Cardiac muscle cell (in vitro differentiated cells and primary cell): ENCODE data around the gene G2E3. TPM values are rescaled to one million over a fixed set of nuclear protein-coding genes. Genes with fewer than 3 reads are reported as not detected.
A peak's percentile ranks its signal among the peaks of the same experiment; 100 is the strongest.
"Not testable (repeated sequence)": the region's sequence is repeated elsewhere in the genome, so short reads cannot be mapped to it uniquely, and the experiment has no call there.

Experiments
- DNase-seq, 2 donors: peaks; one replicate each; pipeline versions ENCODE4 v3.0.0 to v3.0.0-alpha.2; 2010 to 2017; ENCODE audit warnings: low read depth in 1 of 2, low spot score in 1 of 2
- H3K27ac ChIP-seq: fragments of 200-600 bp; sonication (generic); 2 replicates; pipeline ENCODE4 v1.5.1; 2016
- H3K27me3 ChIP-seq: fragments of 200-600 bp; sonication (generic); 2 replicates; pipeline ENCODE4 v1.6.0; 2016; ENCODE audit warnings: control low read depth
- H3K36me3 ChIP-seq: fragments of 200-600 bp; sonication (generic); 2 replicates; pipeline ENCODE4 v1.5.1; 2016; ENCODE audit warnings: control low read depth
- H3K4me1 ChIP-seq: fragments of 200-600 bp; sonication (generic); 2 replicates; pipeline ENCODE4 v1.8.1; 2017; ENCODE audit warnings: low read depth, mild to moderate bottlenecking, mixed run types
- H3K4me3 ChIP-seq: fragments of 200-600 bp; sonication (generic); 2 replicates; pipeline ENCODE4 v1.5.1; 2016; ENCODE audit warnings: mild to moderate bottlenecking
- H3K9me3 ChIP-seq: fragments of 200-600 bp; sonication (generic); 2 replicates; pipeline ENCODE4 v1.5.1; 2017; ENCODE audit warnings: low read depth, mild to moderate bottlenecking, control low read depth
- CTCF ChIP-seq: IDR thresholded peaks from 2 replicates; pipeline ENCODE4 v1.5.1; 2012; ENCODE audit warnings: low read depth, mild to moderate bottlenecking, low read length
- polyA plus RNA-seq: library from polyadenylated mRNA; unstranded; fragments of >200 nt; fragmentation: Nextera tagmentation; extraction: Ambion mirVana; gene quantifications from 2 replicates; pipeline ENCODE4 v1.2.1, GENCODE V29; 2016
- total RNA-seq: library from RNA; depleted of rRNA; stranded (reverse); fragments of >200 nt; gene quantifications from 2 replicates; pipeline ENCODE4 v1.2.3, GENCODE V29; 2016

Gene G2E3
- total and polyA plus RNA-seq, 2 experiments from 2014 or later, result 10.4 to 17.9 TPM

DNA sequence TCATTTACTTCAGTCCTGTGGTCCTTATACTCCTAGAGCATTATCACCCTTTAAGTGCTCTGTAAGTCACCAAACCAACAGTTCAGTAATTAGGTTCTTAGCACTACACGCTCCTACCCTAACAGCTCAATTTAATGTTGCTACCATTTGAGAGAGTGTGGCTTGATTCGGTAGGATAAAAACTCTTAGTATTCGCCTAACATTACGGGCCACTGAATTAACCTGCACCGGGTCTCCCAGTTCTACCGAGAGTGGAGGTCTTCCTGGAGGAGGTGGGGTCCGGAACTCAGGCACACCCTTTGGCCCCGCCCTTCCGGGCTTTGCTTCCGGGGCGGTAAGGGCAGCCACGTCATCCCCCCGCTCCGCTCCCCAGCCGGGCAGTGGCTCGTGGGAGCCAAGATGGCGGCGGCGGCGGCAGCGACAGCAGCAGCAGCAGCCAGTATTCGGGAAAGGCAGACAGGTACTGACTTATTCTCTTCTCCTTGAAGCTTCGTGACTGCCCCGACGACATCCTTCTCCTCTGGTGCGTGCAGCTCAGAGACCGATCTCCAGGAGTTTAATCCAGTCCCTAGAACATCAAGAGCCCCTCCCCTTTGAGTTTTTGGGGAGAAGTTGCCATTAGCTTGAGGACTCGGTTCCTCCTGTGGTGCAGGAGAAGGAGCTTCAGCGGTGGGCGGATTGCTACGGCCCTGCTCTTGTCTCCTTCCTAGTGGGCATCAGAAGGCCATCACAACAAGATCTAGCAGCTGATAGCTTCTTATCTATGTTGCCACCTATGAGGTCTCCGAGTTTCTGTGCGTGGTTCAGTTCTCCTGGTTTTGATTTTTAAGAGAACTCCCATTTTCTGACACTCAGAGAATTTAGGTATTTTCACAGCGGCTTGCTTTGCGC, 63.2 kb downstream of the G2E3 start, which contains the start of gene SCFD1:
Gene SCFD1 (plus strand): TSS at position 380 of the 891 bp plus-strand sequence. CDS start 20 bp downstream, at position 400.
- Histone ChIP-seq H3K36me3 (peaks cover 1% of the 10 kb centered on the region), H3K9me3 (no peaks in the 10 kb centered on the region), H3K4me3 (peak within 1 kb of the TSS; percentile 72), H3K27me3 (no peaks in the 10 kb centered on the region), H3K4me1 (peaks cover 7% of the 10 kb centered on the region), H3K27ac (peak within 1 kb of the TSS; percentile 92)
- DNase-seq, result peak; percentile 94 to 95
- no peak for TF ChIP-seq CTCF

DNA sequence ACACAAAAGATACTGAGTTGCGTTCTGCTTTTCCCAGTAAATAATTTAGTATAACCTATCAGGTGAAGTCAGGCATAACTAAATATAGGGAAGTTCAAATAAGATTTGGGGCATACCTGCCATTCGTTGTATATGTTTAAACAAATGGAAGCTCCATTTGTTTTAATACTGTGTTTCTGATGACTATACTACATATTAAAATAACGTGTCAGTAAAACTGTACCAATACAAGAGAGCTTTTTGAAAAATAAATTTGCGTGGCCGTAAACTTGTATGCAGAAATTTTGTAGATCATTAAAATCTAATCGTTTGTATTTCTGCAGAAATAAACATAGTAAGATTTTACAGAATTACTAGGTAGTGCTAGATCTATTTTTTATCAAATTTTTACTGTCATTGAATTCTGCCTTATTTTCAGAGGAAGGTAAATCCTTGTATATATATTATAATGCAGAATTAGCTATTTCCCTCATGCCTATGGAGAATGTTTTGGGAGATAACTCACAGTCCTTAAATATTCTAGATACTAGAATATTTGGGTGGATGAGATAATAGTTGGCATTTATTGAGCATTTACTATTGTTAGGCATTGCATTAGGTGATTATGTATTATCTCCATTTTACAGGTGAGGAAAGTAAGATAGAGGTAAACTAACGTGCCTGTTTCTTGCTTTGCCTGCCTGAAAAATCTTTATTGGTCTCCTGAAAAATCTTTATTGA, 64.6 kb downstream of the G2E3 start:
- Histone ChIP-seq H3K27ac (no peak overlapping the region), H3K36me3 (no peaks in the 10 kb centered on the region), H3K27me3 (no peaks in the 10 kb centered on the region), H3K4me3 (peak overlapping the region; percentile 72), H3K4me1 (peaks cover 7% of the 10 kb centered on the region), H3K9me3 (no peaks in the 10 kb centered on the region)
- TF ChIP-seq CTCF, result no peak
- DNase-seq, result no peak

DNA sequence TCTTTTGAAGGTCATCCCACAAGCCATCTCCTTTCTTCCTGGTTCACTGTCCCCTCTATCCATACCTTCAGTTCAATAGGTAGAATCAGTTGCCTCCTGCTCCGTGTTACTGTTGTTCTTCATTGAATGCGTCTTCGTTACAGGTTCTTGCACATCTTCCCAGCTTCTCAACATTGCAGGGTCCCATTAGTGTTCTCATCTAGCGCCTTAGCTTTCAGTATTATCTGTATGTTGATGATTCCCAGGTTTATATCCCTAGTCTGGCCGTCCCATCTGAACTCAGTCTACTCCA, 65.1 kb downstream of the G2E3 start:
- Histone ChIP-seq H3K4me3 (no peak overlapping the region), H3K4me1 (peaks cover 7% of the 10 kb centered on the region), H3K27ac (no peak overlapping the region), H3K36me3 (no peaks in the 10 kb centered on the region), H3K9me3 (no peaks in the 10 kb centered on the region), H3K27me3 (no peaks in the 10 kb centered on the region)
- DNase-seq, result no peak
- TF ChIP-seq CTCF, result no peak

GRCh38 chr14:30625533-30625932, 66.6 kb downstream of the G2E3 start:
- Histone ChIP-seq H3K27ac (no peak overlapping the region), H3K4me3 (no peak overlapping the region), H3K36me3 (no peaks in the 10 kb centered on the region), H3K27me3 (no peaks in the 10 kb centered on the region), H3K9me3 (no peaks in the 10 kb centered on the region), H3K4me1 (peaks cover 7% of the 10 kb centered on the region)
- no peak for DNase-seq
- TF ChIP-seq CTCF, result no peak

DNA sequence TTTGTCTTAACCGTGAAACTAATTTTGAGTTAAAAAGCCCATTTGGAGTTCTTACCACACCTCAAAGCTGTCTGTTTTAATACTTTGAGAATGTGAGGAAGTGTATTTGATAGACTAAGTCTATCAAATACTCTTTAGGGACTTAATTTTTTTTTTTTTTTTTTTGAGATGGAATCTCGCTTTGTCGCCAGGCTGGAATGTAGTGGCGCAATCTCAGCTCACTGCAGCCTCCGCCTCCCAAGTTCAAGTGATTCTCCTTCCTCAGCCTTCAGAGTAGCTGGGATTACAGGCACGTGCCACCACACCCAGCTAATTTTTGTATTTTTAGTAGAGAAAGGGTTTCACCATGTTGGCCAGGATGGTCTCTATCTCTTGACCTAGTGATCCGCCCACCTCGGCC, 70.5 kb downstream of the G2E3 start:
- H3K27ac ChIP-seq, H3K27me3 ChIP-seq, H3K4me1 ChIP-seq, H3K4me3 ChIP-seq, H3K9me3 ChIP-seq: not testable (repeated sequence)
- peak in 1 of 2 donors; percentile 47 for DNase-seq
- H3K36me3 ChIP-seq, result peaks cover 12% of the 10 kb centered on the region

GRCh38 chr14:30630248-30630647, 71.3 kb downstream of the G2E3 start:
- Histone ChIP-seq H3K9me3 (no peaks in the 10 kb centered on the region), H3K27ac (no peak overlapping the region), H3K4me3 (no peak overlapping the region), H3K36me3 (peaks cover 19% of the 10 kb centered on the region), H3K27me3 (no peaks in the 10 kb centered on the region), H3K4me1 (no peaks in the 10 kb centered on the region)
- no peak for DNase-seq
- TF ChIP-seq CTCF, result no peak
